Mesenchymal stem cell (in vitro differentiated cells and primary cell): ENCODE data around the gene PGR.
A peak's percentile ranks its signal among the peaks of the same experiment; 100 is the strongest.

Source experiments
- DNase-seq: peaks from one replicate; pipeline ENCODE4 v3.0.0-alpha.2; 2013
- H2AFZ ChIP-seq: one replicate; pipeline ENCODE4 v1.6.1; 2013; ENCODE audit warnings: low read depth, mild to moderate bottlenecking, control low read depth, inconsistent platforms, low read length, moderate library complexity
- H2AK5ac ChIP-seq: 2 replicates; pipeline ENCODE4 v1.6.1; 2013; ENCODE audit warnings: low read length, moderate library complexity, mild to moderate bottlenecking, inconsistent platforms; ENCODE audit not compliant: severe bottlenecking
- H2BK120ac ChIP-seq: one replicate; pipeline ENCODE4 v1.6.1; 2013; ENCODE audit warnings: low read depth, mild to moderate bottlenecking, inconsistent platforms, low read length, moderate library complexity
- H2BK12ac ChIP-seq, 2 experiments: one replicate each; pipeline ENCODE4 v1.6.1; 2013; ENCODE audit warnings: inconsistent platforms in 2 of 2, low read length in 2 of 2, mild to moderate bottlenecking in 2 of 2, moderate library complexity in 2 of 2, control low read depth in 1 of 2
- H2BK15ac ChIP-seq: one replicate; pipeline ENCODE4 v1.6.1; 2013; ENCODE audit warnings: mild to moderate bottlenecking, low read depth, inconsistent platforms; ENCODE audit not compliant: poor library complexity, severe bottlenecking
- H2BK5ac ChIP-seq: 2 replicates; pipeline ENCODE4 v1.6.1; 2013; ENCODE audit warnings: low read depth, mild to moderate bottlenecking, low read length, control low read depth, inconsistent platforms; ENCODE audit not compliant: poor library complexity, severe bottlenecking
- H3K14ac ChIP-seq, 2 experiments: one replicate each; pipeline ENCODE4 v1.6.1; 2013; ENCODE audit warnings: inconsistent platforms in 2 of 2, low read length in 2 of 2, control low read depth in 1 of 2, mild to moderate bottlenecking in 1 of 2, moderate library complexity in 1 of 2
- H3K18ac ChIP-seq, 2 experiments: one replicate each; pipeline ENCODE4 v1.6.1; 2013; ENCODE audit warnings: inconsistent platforms in 2 of 2, low read length in 2 of 2, control low read depth in 1 of 2, low read depth in 1 of 2, mild to moderate bottlenecking in 1 of 2
- H3K23ac ChIP-seq, 2 experiments: one replicate each; pipeline ENCODE4 v1.6.1; 2013; ENCODE audit warnings: inconsistent platforms in 2 of 2, low read length in 2 of 2, mild to moderate bottlenecking in 2 of 2, moderate library complexity in 2 of 2, control low read depth in 1 of 2
- H3K27ac ChIP-seq: 2 replicates; pipeline ENCODE4 v1.5.1; 2013; ENCODE audit warnings: mild to moderate bottlenecking, moderate library complexity, low read length, control low read depth, inconsistent platforms; ENCODE audit not compliant: poor library complexity, severe bottlenecking
- H3K27me3 ChIP-seq, 2 experiments: 2 replicates each; pipeline versions ENCODE4 v1.6.1 to v1.7.0; 2013; ENCODE audit warnings: low read length in 2 of 2, mild to moderate bottlenecking in 2 of 2, moderate library complexity in 2 of 2, control low read depth in 1 of 2, inconsistent platforms in 1 of 2; ENCODE audit not compliant: control insufficient read depth in 1 of 2, insufficient read depth in 1 of 2
- H3K36me3 ChIP-seq, 2 experiments: 2 replicates each; pipeline versions ENCODE4 v1.6.1 to v1.7.0; 2013; ENCODE audit warnings: low read length in 2 of 2, control low read depth in 1 of 2, inconsistent platforms in 1 of 2, low read depth in 1 of 2, mild to moderate bottlenecking in 1 of 2; ENCODE audit not compliant: insufficient read depth in 2 of 2, control insufficient read depth in 1 of 2
- H3K4ac ChIP-seq, 2 experiments: one replicate each; pipeline ENCODE4 v1.6.1; 2013; ENCODE audit warnings: inconsistent platforms in 2 of 2, low read length in 2 of 2, mild to moderate bottlenecking in 2 of 2, moderate library complexity in 2 of 2, control low read depth in 1 of 2, low read depth in 1 of 2
- H3K4me1 ChIP-seq: 2 replicates; pipeline ENCODE4 v1.6.1; 2013; ENCODE audit warnings: low read depth, low read length, control low read depth; ENCODE audit not compliant: control insufficient read depth, insufficient read depth
- H3K4me2 ChIP-seq: 2 replicates; pipeline ENCODE4 v1.6.1; 2013; ENCODE audit warnings: low read length, mild to moderate bottlenecking, inconsistent platforms; ENCODE audit not compliant: poor library complexity, severe bottlenecking
- H3K4me3 ChIP-seq, 2 experiments: 2 replicates each; pipeline versions ENCODE4 v1.5.1 to v1.7.0; 2013; ENCODE audit warnings: low read length in 2 of 2, mild to moderate bottlenecking in 2 of 2, control low read depth in 1 of 2, low read depth in 1 of 2; ENCODE audit not compliant: insufficient read depth in 1 of 2
- H3K79me1 ChIP-seq: replicated peaks from 2 replicates; pipeline ENCODE4 v1.6.1; 2013; ENCODE audit warnings: mild to moderate bottlenecking, control low read depth, low read length, inconsistent platforms; ENCODE audit not compliant: poor library complexity, severe bottlenecking
- H3K9ac ChIP-seq: 2 replicates; pipeline ENCODE4 v1.7.0; 2013; ENCODE audit warnings: mild to moderate bottlenecking, low read length, moderate library complexity
- H3K9me3 ChIP-seq: 2 replicates; pipeline ENCODE4 v1.7.0; 2013; ENCODE audit warnings: mild to moderate bottlenecking, low read length; ENCODE audit not compliant: control insufficient read depth
- H4K8ac ChIP-seq: one replicate; pipeline ENCODE4 v1.6.1; 2013; ENCODE audit warnings: inconsistent platforms, mild to moderate bottlenecking, low read length, moderate library complexity
- H4K91ac ChIP-seq: one replicate; pipeline ENCODE4 v1.6.1; 2013; ENCODE audit warnings: mild to moderate bottlenecking, low read length, inconsistent platforms
- WGBS: methylation state at CpG from one replicate; pipeline ENCODE4 v1.1.7; 2013; ENCODE audit warnings: mixed read lengths; 5-methylcytosine and 5-hydroxymethylcytosine counted together

The PGR gene

GRCh38 chr11:101158119-101158518, 28.5 kb upstream of the PGR start:
- H4K91ac ChIP-seq, result no peak overlapping the region
- no peak overlapping the region for H3K27ac ChIP-seq
- H3K23ac ChIP-seq, result no peak overlapping the region
- H3K18ac ChIP-seq, result no peak overlapping the region
- H3K9me3 ChIP-seq, result peaks cover 15% of the 10 kb centered on the region
- no peak overlapping the region for H3K4me3 ChIP-seq
- H2BK120ac ChIP-seq, result no peak overlapping the region
- H3K36me3 ChIP-seq, result no peaks in the 10 kb centered on the region
- H3K14ac ChIP-seq, result no peak overlapping the region
- H2BK15ac ChIP-seq, result no peak overlapping the region
- H4K8ac ChIP-seq, result no peak overlapping the region
- H2BK12ac ChIP-seq, result no peak overlapping the region
- no peaks in the 10 kb centered on the region for H3K4me1 ChIP-seq
- no peak overlapping the region for H2BK5ac ChIP-seq
- no peak overlapping the region for H2AK5ac ChIP-seq
- no peak overlapping the region for H2AFZ ChIP-seq
- WGBS, result 51% methylated on average over 2 of the region's 2 CpGs
- no peaks in the 10 kb centered on the region for H3K79me1 ChIP-seq
- H3K4ac ChIP-seq, result no peak overlapping the region
- no peak overlapping the region for H3K9ac ChIP-seq
- no peak for DNase-seq
- H3K27me3 ChIP-seq, result no peaks in the 10 kb centered on the region
- H3K4me2 ChIP-seq, result no peak overlapping the region

GRCh38 chr11:101138245-101138930, 8.8 kb upstream of the PGR start:
- no CpG with 5 or more reads among the region's 1 CpG for WGBS

DNA sequence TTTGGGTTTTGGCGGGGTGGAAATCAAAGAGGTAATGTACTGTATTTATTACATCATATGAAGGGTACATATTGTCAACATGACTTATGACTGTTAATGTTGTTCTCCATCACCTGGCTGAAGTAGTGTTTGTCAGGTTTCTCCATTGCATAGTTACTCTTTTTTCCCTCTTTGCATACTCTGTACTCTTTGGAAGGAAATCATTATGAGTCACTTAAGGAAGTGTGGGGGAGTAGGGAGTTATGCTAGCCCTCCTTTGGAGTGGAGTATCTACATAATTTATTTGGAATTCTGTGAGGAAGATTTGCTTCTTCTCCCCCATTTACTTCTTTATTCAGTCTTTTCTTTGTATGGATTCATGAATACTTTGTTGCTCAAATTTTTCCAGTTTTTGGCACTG, 3.6 kb upstream of the PGR start:
- Histone ChIP-seq H2BK12ac (no peak overlapping the region), H3K4me3 (no peak overlapping the region), H4K91ac (no peak overlapping the region), H3K23ac (no peak overlapping the region), H2BK120ac (no peak overlapping the region), H3K79me1 (no peaks in the 10 kb centered on the region), H2BK15ac (no peak overlapping the region), H3K27me3 (peaks cover 36 to 38% of the 10 kb centered on the region in 2 experiments), H3K18ac (no peak overlapping the region), H2BK5ac (no peak overlapping the region), H2AFZ (no peak overlapping the region), H3K4me1 (peaks cover 11% of the 10 kb centered on the region), H3K4ac (no peak overlapping the region), H3K27ac (no peak overlapping the region), H3K9me3 (no peaks in the 10 kb centered on the region), H3K9ac (no peak overlapping the region), H2AK5ac (no peak overlapping the region), H3K4me2 (no peak overlapping the region), H3K36me3 (no peaks in the 10 kb centered on the region), H4K8ac (no peak overlapping the region), H3K14ac (no peak overlapping the region)
- WGBS, result no CpG with 5 or more reads among the region's 1 CpG
- DNase-seq, result no peak

More at GRCh38 chr11:101138245-101138930, 8.8 kb upstream of the PGR start:
- H3K14ac ChIP-seq, result no peak overlapping the region
- H2BK15ac ChIP-seq, result no peak overlapping the region
- no peak overlapping the region for H3K27ac ChIP-seq
- H3K79me1 ChIP-seq, result no peaks in the 10 kb centered on the region
- H2AFZ ChIP-seq, result no peak overlapping the region
- no peak overlapping the region for H2BK12ac ChIP-seq
- no peak overlapping the region for H3K18ac ChIP-seq
- H4K91ac ChIP-seq, result no peak overlapping the region
- H3K36me3 ChIP-seq, result no peaks in the 10 kb centered on the region
- H3K27me3 ChIP-seq, result peaks cover 0 to 4% of the 10 kb centered on the region in 2 experiments
- no peak overlapping the region for H4K8ac ChIP-seq
- H2AK5ac ChIP-seq, result no peak overlapping the region
- no peak overlapping the region for H3K9ac ChIP-seq
- no peak overlapping the region for H3K4ac ChIP-seq
- no peak overlapping the region for H2BK5ac ChIP-seq
- H3K9me3 ChIP-seq, result no peaks in the 10 kb centered on the region
- H2BK120ac ChIP-seq, result no peak overlapping the region
- H3K4me3 ChIP-seq, result no peak overlapping the region
- no peaks in the 10 kb centered on the region for H3K4me1 ChIP-seq
- no peak overlapping the region for H3K23ac ChIP-seq
- DNase-seq, result no peak
- H3K4me2 ChIP-seq, result no peak overlapping the region

DNA sequence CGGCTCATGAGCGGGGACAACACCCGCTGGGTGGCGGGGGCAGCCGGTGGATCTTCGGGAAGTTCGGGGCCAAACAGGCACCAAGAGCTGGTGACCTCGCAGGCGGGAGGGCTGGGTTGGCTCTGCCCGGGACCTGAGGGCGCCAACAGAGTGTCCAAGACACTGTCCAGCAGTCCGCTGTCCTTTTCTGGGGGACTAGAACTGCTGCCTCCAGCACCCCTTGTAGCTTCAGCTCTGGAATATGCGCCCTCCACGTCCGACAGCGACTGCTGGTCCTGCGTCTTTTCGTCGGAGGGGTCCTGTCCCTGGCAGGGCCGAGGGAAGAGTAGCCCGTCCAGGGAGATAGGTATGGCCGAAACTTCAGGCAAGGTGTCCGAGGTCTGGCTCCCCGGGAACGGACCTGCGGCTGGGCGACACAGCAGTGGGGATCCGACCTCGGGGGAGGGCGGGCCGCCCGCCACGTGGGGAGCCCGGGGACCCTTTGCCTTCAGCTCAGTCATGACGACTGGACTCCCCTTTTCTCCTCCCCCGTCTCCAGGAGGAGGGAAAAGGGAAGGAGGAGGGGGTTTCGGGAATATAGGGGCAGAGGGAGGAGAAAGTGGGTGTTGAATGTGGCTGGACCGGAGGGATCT, 926 bp downstream of the PGR start:
- 6% methylated on average over 32 of the region's 38 CpGs for WGBS
- H3K18ac ChIP-seq, result no peak overlapping the region
- no peak overlapping the region for H4K8ac ChIP-seq

More for the DNA sequence above, 926 bp downstream of the PGR start:
- no peak overlapping the region for H2AK5ac ChIP-seq
- H2BK12ac ChIP-seq, result no peak overlapping the region
- no peaks in the 10 kb centered on the region for H3K79me1 ChIP-seq
- H2BK120ac ChIP-seq, result no peak overlapping the region
- H3K27ac ChIP-seq, result no peak overlapping the region
- H3K36me3 ChIP-seq, result no peaks in the 10 kb centered on the region
- no peak overlapping the region for H2BK5ac ChIP-seq
- H3K14ac ChIP-seq, result no peak overlapping the region
- no peaks in the 10 kb centered on the region for H3K9me3 ChIP-seq
- H2BK15ac ChIP-seq, result no peak overlapping the region
- H3K23ac ChIP-seq, result peak overlapping the region in 1 of 2 experiments; percentile 84
- peaks cover 23% of the 10 kb centered on the region for H3K4me1 ChIP-seq
- peak overlapping the region in 1 of 2 experiments; percentile 84 for H3K4me3 ChIP-seq
- H3K4me2 ChIP-seq, result peak overlapping the region; percentile 81
- H3K27me3 ChIP-seq, result peaks cover 40 to 44% of the 10 kb centered on the region in 2 experiments
- no peak overlapping the region for H4K91ac ChIP-seq
- no peak overlapping the region for H3K9ac ChIP-seq
- DNase-seq, result peak; percentile 4
- no peak overlapping the region for H2AFZ ChIP-seq
- no peak overlapping the region for H3K4ac ChIP-seq
